Glutamatergic neuron (in vitro differentiated cells): ENCODE data around the gene COMMD10. TPM values are rescaled to one million over a fixed set of nuclear protein-coding genes. Genes with fewer than 3 reads are reported as not detected.
A peak's percentile ranks its signal among the peaks of the same experiment; 100 is the strongest.

Experiments used
- DNase-seq: peaks from one replicate; pipeline ENCODE4 v3.0.0; 2022
- H3K27ac Mint-ChIP-seq: one replicate; pipeline ENCODE4 v1.8.0; 2020; ENCODE audit warnings: mild to moderate bottlenecking, mixed read lengths, inconsistent platforms; ENCODE audit not compliant: unreplicated experiment
- H3K27me3 Mint-ChIP-seq: one replicate; pipeline ENCODE4 v1.8.0; 2020; ENCODE audit warnings: mild to moderate bottlenecking, moderate library complexity, mixed read lengths, inconsistent platforms; ENCODE audit not compliant: unreplicated experiment
- H3K36me3 Mint-ChIP-seq: one replicate; pipeline ENCODE4 v1.8.0; 2020; ENCODE audit warnings: mild to moderate bottlenecking, mixed read lengths, inconsistent platforms; ENCODE audit not compliant: unreplicated experiment
- H3K4me1 Mint-ChIP-seq: one replicate; pipeline ENCODE4 v1.8.0; 2020; ENCODE audit warnings: mild to moderate bottlenecking, low read depth, mixed read lengths, inconsistent platforms; ENCODE audit not compliant: unreplicated experiment
- H3K4me3 Mint-ChIP-seq: one replicate; pipeline ENCODE4 v1.8.0; 2020; ENCODE audit warnings: mild to moderate bottlenecking, mixed read lengths, inconsistent platforms; ENCODE audit not compliant: unreplicated experiment
- H3K9me3 Mint-ChIP-seq: one replicate; pipeline ENCODE4 v1.8.0; 2020; ENCODE audit warnings: mild to moderate bottlenecking, moderate library complexity, mixed read lengths, inconsistent platforms; ENCODE audit not compliant: unreplicated experiment
- CTCF ChIP-seq: fragments of 200-600 bp; sonication (generic); IDR thresholded peaks from one replicate; pipeline ENCODE4 v1.5.0; 2021; ENCODE audit not compliant: partially characterized antibody, unreplicated experiment
- total RNA-seq: library from RNA; stranded (reverse); fragmentation: NEBNext Ultra II Directional; extraction: Animal tissue kit (Norgen Biotek cat#: 25700); gene quantifications from one replicate; pipeline ENCODE4 v1.2.1, GENCODE V29; 2021; ENCODE audit not compliant: unreplicated experiment

Gene COMMD10
- total RNA-seq, 1 donor from 2014 or later: 22.9 TPM

- Mint-ChIP-seq H3K36me3 (no peaks in the 10 kb centered on the region), H3K27ac (no peak overlapping the region), H3K4me1 (peaks cover 3% of the 10 kb centered on the region), H3K9me3 (no peaks in the 10 kb centered on the region), H3K4me3 (no peak overlapping the region), H3K27me3 (no peaks in the 10 kb centered on the region)
- no peak for DNase-seq
- no peak for TF ChIP-seq CTCF
Measured at GRCh38 chr5:116130976-116131375, 46.2 kb downstream of the COMMD10 start.

- H3K27me3 Mint-ChIP-seq: no peaks in the 10 kb centered on the region
- H3K9me3 Mint-ChIP-seq: no peaks in the 10 kb centered on the region
- no peaks in the 10 kb centered on the region for H3K36me3 Mint-ChIP-seq
- no peak overlapping the region for H3K4me3 Mint-ChIP-seq
- H3K27ac Mint-ChIP-seq: no peak overlapping the region
- no peak for TF ChIP-seq CTCF
- no peak for DNase-seq
- H3K4me1 Mint-ChIP-seq: peaks cover 12% of the 10 kb centered on the region
Measured at GRCh38 chr5:116133281-116133680, 48.5 kb downstream of the COMMD10 start.

GRCh38 chr5:116135344-116135743 lies 50.5 kb downstream of the COMMD10 start:
- no peak for TF ChIP-seq CTCF

GRCh38 chr5:116137544-116138378 lies 52.9 kb downstream of the COMMD10 start:
- peak; percentile 85 for TF ChIP-seq CTCF
- H3K27me3 Mint-ChIP-seq: no peaks in the 10 kb centered on the region
- H3K36me3 Mint-ChIP-seq: no peaks in the 10 kb centered on the region
- H3K9me3 Mint-ChIP-seq: no peaks in the 10 kb centered on the region
- peaks cover 19% of the 10 kb centered on the region for H3K4me1 Mint-ChIP-seq
- DNase-seq: no peak
- peak overlapping the region; percentile 69 for H3K27ac Mint-ChIP-seq
- H3K4me3 Mint-ChIP-seq: no peak overlapping the region

More at GRCh38 chr5:116135344-116135743, 50.5 kb downstream of the COMMD10 start:
- Mint-ChIP-seq H3K4me3 (no peak overlapping the region), H3K9me3 (no peaks in the 10 kb centered on the region), H3K27ac (no peak overlapping the region), H3K4me1 (peaks cover 19% of the 10 kb centered on the region), H3K27me3 (no peaks in the 10 kb centered on the region), H3K36me3 (no peaks in the 10 kb centered on the region)
- DNase-seq: no peak

GRCh38 chr5:116142495-116142894 lies 57.7 kb downstream of the COMMD10 start:
- Mint-ChIP-seq H3K4me3 (no peak overlapping the region), H3K27me3 (no peaks in the 10 kb centered on the region), H3K27ac (no peak overlapping the region), H3K9me3 (no peaks in the 10 kb centered on the region), H3K4me1 (peaks cover 10% of the 10 kb centered on the region), H3K36me3 (no peaks in the 10 kb centered on the region)
- no peak for DNase-seq
- peak; percentile 39 for TF ChIP-seq CTCF
